Astrocyte (in vitro differentiated cells and primary cell): ENCODE data around the gene FOXA1.

Experiments used
- EZH2 ChIP-seq: IDR thresholded peaks from 2 replicates; pipeline ENCODE4 v1.6.1; 2012; ENCODE audit warnings: mild to moderate bottlenecking, low read length, inconsistent platforms; ENCODE audit not compliant: insufficient read depth
- TF ChIP-seq, protein P1 (sequence below): IDR thresholded peaks from 2 replicates; pipeline ENCODE4 v1.5.1; 2011; ENCODE audit warnings: low read depth, mild to moderate bottlenecking, inconsistent platforms, low read length, moderate library complexity; ENCODE audit not compliant: insufficient read depth

DNA sequence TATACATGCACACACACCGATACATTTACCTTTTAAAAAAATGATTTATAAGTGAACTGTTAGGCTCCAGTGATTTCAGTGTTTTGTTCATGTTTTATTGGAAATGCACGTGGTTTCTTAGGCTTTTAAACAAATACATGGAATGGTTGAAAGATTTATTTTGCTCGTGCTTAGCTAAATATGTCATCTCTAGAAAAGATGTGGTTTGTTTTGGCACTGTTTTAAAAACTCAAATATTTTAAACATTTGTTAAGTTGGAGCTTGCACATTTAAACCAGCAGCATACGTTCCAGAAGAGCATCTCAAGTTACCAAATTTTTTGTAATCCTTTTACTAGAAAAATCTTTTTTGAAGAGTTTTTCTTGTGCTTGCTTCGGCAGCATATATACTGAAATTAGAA is 44.5 kb downstream of the FOXA1 start:
- TF ChIP-seq, protein P1, sequence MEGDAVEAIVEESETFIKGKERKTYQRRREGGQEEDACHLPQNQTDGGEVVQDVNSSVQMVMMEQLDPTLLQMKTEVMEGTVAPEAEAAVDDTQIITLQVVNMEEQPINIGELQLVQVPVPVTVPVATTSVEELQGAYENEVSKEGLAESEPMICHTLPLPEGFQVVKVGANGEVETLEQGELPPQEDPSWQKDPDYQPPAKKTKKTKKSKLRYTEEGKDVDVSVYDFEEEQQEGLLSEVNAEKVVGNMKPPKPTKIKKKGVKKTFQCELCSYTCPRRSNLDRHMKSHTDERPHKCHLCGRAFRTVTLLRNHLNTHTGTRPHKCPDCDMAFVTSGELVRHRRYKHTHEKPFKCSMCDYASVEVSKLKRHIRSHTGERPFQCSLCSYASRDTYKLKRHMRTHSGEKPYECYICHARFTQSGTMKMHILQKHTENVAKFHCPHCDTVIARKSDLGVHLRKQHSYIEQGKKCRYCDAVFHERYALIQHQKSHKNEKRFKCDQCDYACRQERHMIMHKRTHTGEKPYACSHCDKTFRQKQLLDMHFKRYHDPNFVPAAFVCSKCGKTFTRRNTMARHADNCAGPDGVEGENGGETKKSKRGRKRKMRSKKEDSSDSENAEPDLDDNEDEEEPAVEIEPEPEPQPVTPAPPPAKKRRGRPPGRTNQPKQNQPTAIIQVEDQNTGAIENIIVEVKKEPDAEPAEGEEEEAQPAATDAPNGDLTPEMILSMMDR = no peak
- no peak for TF ChIP-seq EZH2
